GM23338 (cell line): ENCODE measurements around the gene MLANA. TPM values are rescaled to one million over a fixed set of nuclear protein-coding genes. Genes with fewer than 3 reads are reported as not detected.

Experiments used
- ATAC-seq: fragments of 200-7000 bp; cut with Tn5 transposase; 3 replicates; pipeline ENCODE4 v1.9.1; 2020
- DNase-seq: peaks from one replicate; pipeline ENCODE4 v3.0.0-alpha.2; 2015; ENCODE audit warnings: low spot score
- H2AFZ ChIP-seq: fragments of 200-600 bp; sonication (generic); 2 replicates; pipeline ENCODE4 v1.8.0; 2016; ENCODE audit warnings: antibody characterized with exemption, mild to moderate bottlenecking, moderate library complexity
- H3F3A ChIP-seq: fragments of 200-600 bp; sonication (generic); replicated peaks from 2 replicates; pipeline ENCODE4 v1.8.0; 2017; ENCODE audit warnings: antibody characterized with exemption, mixed run types, low read depth
- H3K27ac ChIP-seq: fragments of 200-600 bp; sonication (generic); 2 replicates; pipeline ENCODE4 v1.6.1; 2016; ENCODE audit warnings: low read depth
- H3K27me3 ChIP-seq: fragments of 200-600 bp; sonication (generic); 2 replicates; pipeline ENCODE4 v1.8.0; 2016; ENCODE audit warnings: mild to moderate bottlenecking, mixed run types, moderate library complexity; ENCODE audit not compliant: insufficient read depth
- H3K36me3 ChIP-seq: fragments of 200-600 bp; sonication (generic); 2 replicates; pipeline ENCODE4 v1.8.0; 2016; ENCODE audit warnings: mild to moderate bottlenecking; ENCODE audit not compliant: insufficient read depth
- H3K4me1 ChIP-seq: fragments of 200-600 bp; sonication (generic); 2 replicates; pipeline ENCODE4 v1.8.0; 2016; ENCODE audit warnings: mild to moderate bottlenecking, moderate library complexity; ENCODE audit not compliant: insufficient read depth
- H3K4me2 ChIP-seq: fragments of 200-600 bp; sonication (generic); 2 replicates; pipeline ENCODE4 v1.7.1; 2017; ENCODE audit warnings: mixed run types
- H3K4me3 ChIP-seq: fragments of 200-600 bp; sonication (generic); 2 replicates; pipeline ENCODE4 v1.6.1; 2016; ENCODE audit warnings: mixed run types
- H3K79me2 ChIP-seq: fragments of 200-600 bp; sonication (generic); replicated peaks from 2 replicates; pipeline ENCODE4 v1.8.0; 2017; ENCODE audit warnings: mild to moderate bottlenecking; ENCODE audit not compliant: insufficient read depth
- H3K9me2 ChIP-seq: fragments of 200-600 bp; sonication (generic); 2 replicates; pipeline ENCODE4 v1.8.0; 2017; ENCODE audit not compliant: insufficient read depth
- H4K20me1 ChIP-seq: fragments of 200-600 bp; sonication (generic); replicated peaks from 2 replicates; pipeline ENCODE4 v1.8.0; 2017; ENCODE audit warnings: mild to moderate bottlenecking; ENCODE audit not compliant: insufficient read depth
- H3K27ac Mint-ChIP-seq: 2 replicates; pipeline ENCODE4 v1.8.0; 2020; ENCODE audit warnings: inconsistent platforms, mild to moderate bottlenecking, moderate library complexity, mixed read lengths
- H3K27me3 Mint-ChIP-seq: 3 replicates; pipeline ENCODE4 v1.8.0; 2022; ENCODE audit warnings: low read depth, mild to moderate bottlenecking, moderate library complexity, mixed read lengths, inconsistent platforms; ENCODE audit not compliant: insufficient read depth, poor library complexity
- H3K36me3 Mint-ChIP-seq: 3 replicates; pipeline ENCODE4 v1.8.0; 2021; ENCODE audit warnings: low read depth, mild to moderate bottlenecking, inconsistent platforms, moderate library complexity, mixed read lengths
- H3K4me1 Mint-ChIP-seq: 3 replicates; pipeline ENCODE4 v1.8.0; 2020; ENCODE audit warnings: mild to moderate bottlenecking, inconsistent platforms, mixed read lengths
- H3K4me3 Mint-ChIP-seq: 3 replicates; pipeline ENCODE4 v1.8.0; 2021; ENCODE audit warnings: moderate library complexity, mild to moderate bottlenecking, inconsistent platforms, mixed read lengths
- H3K9me3 Mint-ChIP-seq: 3 replicates; pipeline ENCODE4 v1.8.0; 2020; ENCODE audit warnings: moderate library complexity, mild to moderate bottlenecking, inconsistent platforms, mixed read lengths
- CREB1 ChIP-seq: fragments of 250-450 bp; sonication (Bioruptor Pico); IDR thresholded peaks from 2 replicates; pipeline ENCODE4 v1.5.0; 2020; ENCODE audit warnings: low read depth, mild to moderate bottlenecking, moderate library complexity
- EZH2 ChIP-seq: fragments of 200-600 bp; sonication (generic); IDR thresholded peaks from one replicate; pipeline ENCODE4 v1.8.0; 2017; ENCODE audit warnings: antibody characterized with exemption, mild to moderate bottlenecking, low read depth; ENCODE audit not compliant: unreplicated experiment
- EZH2phosphoT487 ChIP-seq: fragments of 200-600 bp; sonication (generic); IDR thresholded peaks from one replicate; pipeline ENCODE4 v1.8.1; 2018; ENCODE audit warnings: antibody characterized with exemption; ENCODE audit not compliant: unreplicated experiment
- JUNB ChIP-seq: IDR thresholded peaks from one replicate; pipeline ENCODE4 v1.6.1; 2016; ENCODE audit warnings: antibody characterized with exemption; ENCODE audit not compliant: unreplicated experiment
- NANOG ChIP-seq: IDR thresholded peaks from 2 replicates; pipeline ENCODE4 v1.6.1; 2016; ENCODE audit warnings: antibody characterized with exemption, borderline replicate concordance
- POLR2AphosphoS5 ChIP-seq: IDR thresholded peaks from 2 replicates; pipeline ENCODE4 v1.6.1; 2016; ENCODE audit warnings: antibody characterized with exemption, low read depth
- ZNF114 ChIP-seq: fragments of 250-450 bp; sonication (Bioruptor Pico); IDR thresholded peaks from 2 replicates; pipeline ENCODE4 v1.5.0; 2020; ENCODE audit warnings: mild to moderate bottlenecking, moderate library complexity
- ZNF331 ChIP-seq: fragments of 250-450 bp; sonication (Bioruptor Pico); IDR thresholded peaks from 2 replicates; pipeline ENCODE4 v1.5.0; 2020; ENCODE audit warnings: low read depth, mild to moderate bottlenecking, moderate library complexity
- polyA plus RNA-seq: library from polyadenylated mRNA; unstranded; fragments of >200 nt; fragmentation: Nextera tagmentation; extraction: Ambion mirVana; gene quantifications from 2 replicates; pipeline ENCODE4 v1.2.1, GENCODE V29; 2016
- total RNA-seq: library from RNA; depleted of rRNA; stranded (reverse); fragments of >200 nt; shearing (Covaris generic); gene quantifications from 2 replicates; pipeline ENCODE4 v1.2.3, GENCODE V29; 2014
- TF ChIP-seq, protein P1 (sequence below), 2 experiments: fragments of 200-600 bp in 1 of 2; sonication (generic) in 1 of 2; conservative IDR thresholded peaks; 2 replicates each; pipeline versions ENCODE4 v1.5.1 to v1.6.1; 2016 to 2017; ENCODE audit warnings: antibody characterized with exemption in 2 of 2, low read depth in 2 of 2, mild to moderate bottlenecking in 2 of 2, moderate library complexity in 1 of 2
- TF ChIP-seq, protein P2 (sequence below): IDR thresholded peaks from 2 replicates; pipeline ENCODE4 v1.6.1; 2016; ENCODE audit warnings: antibody characterized with exemption
- TF ChIP-seq, protein P3 (sequence below): fragments of 250-450 bp; sonication (Bioruptor Pico); IDR thresholded peaks from 2 replicates; pipeline ENCODE4 v1.5.0; 2020; ENCODE audit warnings: mild to moderate bottlenecking, moderate library complexity

The MLANA gene
- total and polyA plus RNA-seq, 2 experiments from 2014 or later: not detected

DNA sequence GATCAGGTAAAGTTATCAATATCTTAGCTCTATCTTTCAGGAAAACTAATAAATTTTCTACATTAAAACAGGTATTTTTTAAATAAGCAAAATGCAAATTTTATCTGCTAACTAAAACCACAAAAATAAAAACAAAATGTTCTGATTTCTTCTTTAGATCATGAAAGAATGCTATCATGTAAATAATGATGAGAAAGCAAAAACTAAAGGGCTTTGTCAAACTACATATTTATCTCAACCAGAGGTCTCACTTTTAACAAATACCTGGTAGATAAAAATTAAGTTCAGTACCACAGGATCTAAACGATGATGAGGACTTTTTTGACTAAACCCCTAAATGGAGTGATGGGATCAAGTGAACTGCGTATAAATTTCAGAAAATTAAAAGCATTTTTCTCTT is 50.5 kb downstream of the MLANA start:
- Mint-ChIP-seq H3K9me3 (no peaks in the 10 kb centered on the region), H3K4me3 (no peak overlapping the region), H3K27me3 (no peaks in the 10 kb centered on the region), H3K36me3 (no peaks in the 10 kb centered on the region), H3K4me1 (no peaks in the 10 kb centered on the region; the same call in 2 of the 3 replicates), H3K27ac (no peak overlapping the region)
- Histone ChIP-seq H3F3A (no peaks in the 10 kb centered on the region), H3K27ac (no peak overlapping the region), H3K9me2 (no peaks in the 10 kb centered on the region), H2AFZ (no peak overlapping the region), H3K36me3 (no peaks in the 10 kb centered on the region), H3K79me2 (no peaks in the 10 kb centered on the region), H4K20me1 (no peaks in the 10 kb centered on the region), H3K27me3 (no peaks in the 10 kb centered on the region), H3K4me2 (no peak overlapping the region), H3K4me1 (0 out of 2 replicates have a peak, but pooled peaks cover 3% of the 10 kb centered on the region), H3K4me3 (no peak overlapping the region)
- ATAC-seq (no peak), DNase-seq (no peak)
- TF ChIP-seq EZH2phosphoT487 (no peak), ZNF331 (CRISPR knock-in tag) (no peak), EZH2 (no peak), ZNF114 (CRISPR knock-in tag) (no peak), CREB1 (CRISPR knock-in tag) (no peak), JUNB (no peak), POLR2AphosphoS5 (no peak)
- TF ChIP-seq, protein P1, sequence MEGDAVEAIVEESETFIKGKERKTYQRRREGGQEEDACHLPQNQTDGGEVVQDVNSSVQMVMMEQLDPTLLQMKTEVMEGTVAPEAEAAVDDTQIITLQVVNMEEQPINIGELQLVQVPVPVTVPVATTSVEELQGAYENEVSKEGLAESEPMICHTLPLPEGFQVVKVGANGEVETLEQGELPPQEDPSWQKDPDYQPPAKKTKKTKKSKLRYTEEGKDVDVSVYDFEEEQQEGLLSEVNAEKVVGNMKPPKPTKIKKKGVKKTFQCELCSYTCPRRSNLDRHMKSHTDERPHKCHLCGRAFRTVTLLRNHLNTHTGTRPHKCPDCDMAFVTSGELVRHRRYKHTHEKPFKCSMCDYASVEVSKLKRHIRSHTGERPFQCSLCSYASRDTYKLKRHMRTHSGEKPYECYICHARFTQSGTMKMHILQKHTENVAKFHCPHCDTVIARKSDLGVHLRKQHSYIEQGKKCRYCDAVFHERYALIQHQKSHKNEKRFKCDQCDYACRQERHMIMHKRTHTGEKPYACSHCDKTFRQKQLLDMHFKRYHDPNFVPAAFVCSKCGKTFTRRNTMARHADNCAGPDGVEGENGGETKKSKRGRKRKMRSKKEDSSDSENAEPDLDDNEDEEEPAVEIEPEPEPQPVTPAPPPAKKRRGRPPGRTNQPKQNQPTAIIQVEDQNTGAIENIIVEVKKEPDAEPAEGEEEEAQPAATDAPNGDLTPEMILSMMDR (conservative IDR thresholded peaks at IDR 0.05; ENCODE audit: low read depth in 2 of 2): no peak

DNA sequence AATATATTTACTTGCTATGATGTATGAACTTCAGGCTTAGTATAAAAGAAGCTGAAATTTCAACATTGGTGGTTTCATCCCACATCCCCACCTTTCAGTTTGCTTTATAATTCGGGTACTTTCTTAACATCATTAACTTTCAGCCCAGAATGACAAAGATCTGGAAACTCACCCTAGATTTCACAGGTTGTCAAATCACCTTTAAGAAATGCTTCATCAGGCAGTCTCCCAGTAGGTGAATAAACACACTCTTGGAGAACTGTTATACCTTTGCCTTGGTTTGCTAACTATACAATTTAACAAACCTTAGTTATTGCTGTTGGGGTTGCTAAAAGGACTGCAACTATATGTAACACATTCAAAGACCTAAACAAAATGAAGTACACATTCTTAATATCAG is 54.4 kb downstream of the MLANA start:
- H3K27me3 Mint-ChIP-seq: no peaks in the 10 kb centered on the region
- no peaks in the 10 kb centered on the region for H3K36me3 Mint-ChIP-seq
- TF ChIP-seq EZH2 (no peak), NANOG (no peak), ZNF331 (CRISPR knock-in tag) (no peak), EZH2phosphoT487 (no peak), CREB1 (CRISPR knock-in tag) (no peak)
- TF ChIP-seq, protein P2, sequence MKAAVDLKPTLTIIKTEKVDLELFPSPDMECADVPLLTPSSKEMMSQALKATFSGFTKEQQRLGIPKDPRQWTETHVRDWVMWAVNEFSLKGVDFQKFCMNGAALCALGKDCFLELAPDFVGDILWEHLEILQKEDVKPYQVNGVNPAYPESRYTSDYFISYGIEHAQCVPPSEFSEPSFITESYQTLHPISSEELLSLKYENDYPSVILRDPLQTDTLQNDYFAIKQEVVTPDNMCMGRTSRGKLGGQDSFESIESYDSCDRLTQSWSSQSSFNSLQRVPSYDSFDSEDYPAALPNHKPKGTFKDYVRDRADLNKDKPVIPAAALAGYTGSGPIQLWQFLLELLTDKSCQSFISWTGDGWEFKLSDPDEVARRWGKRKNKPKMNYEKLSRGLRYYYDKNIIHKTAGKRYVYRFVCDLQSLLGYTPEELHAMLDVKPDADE: no peak
- TF ChIP-seq, protein P3, sequence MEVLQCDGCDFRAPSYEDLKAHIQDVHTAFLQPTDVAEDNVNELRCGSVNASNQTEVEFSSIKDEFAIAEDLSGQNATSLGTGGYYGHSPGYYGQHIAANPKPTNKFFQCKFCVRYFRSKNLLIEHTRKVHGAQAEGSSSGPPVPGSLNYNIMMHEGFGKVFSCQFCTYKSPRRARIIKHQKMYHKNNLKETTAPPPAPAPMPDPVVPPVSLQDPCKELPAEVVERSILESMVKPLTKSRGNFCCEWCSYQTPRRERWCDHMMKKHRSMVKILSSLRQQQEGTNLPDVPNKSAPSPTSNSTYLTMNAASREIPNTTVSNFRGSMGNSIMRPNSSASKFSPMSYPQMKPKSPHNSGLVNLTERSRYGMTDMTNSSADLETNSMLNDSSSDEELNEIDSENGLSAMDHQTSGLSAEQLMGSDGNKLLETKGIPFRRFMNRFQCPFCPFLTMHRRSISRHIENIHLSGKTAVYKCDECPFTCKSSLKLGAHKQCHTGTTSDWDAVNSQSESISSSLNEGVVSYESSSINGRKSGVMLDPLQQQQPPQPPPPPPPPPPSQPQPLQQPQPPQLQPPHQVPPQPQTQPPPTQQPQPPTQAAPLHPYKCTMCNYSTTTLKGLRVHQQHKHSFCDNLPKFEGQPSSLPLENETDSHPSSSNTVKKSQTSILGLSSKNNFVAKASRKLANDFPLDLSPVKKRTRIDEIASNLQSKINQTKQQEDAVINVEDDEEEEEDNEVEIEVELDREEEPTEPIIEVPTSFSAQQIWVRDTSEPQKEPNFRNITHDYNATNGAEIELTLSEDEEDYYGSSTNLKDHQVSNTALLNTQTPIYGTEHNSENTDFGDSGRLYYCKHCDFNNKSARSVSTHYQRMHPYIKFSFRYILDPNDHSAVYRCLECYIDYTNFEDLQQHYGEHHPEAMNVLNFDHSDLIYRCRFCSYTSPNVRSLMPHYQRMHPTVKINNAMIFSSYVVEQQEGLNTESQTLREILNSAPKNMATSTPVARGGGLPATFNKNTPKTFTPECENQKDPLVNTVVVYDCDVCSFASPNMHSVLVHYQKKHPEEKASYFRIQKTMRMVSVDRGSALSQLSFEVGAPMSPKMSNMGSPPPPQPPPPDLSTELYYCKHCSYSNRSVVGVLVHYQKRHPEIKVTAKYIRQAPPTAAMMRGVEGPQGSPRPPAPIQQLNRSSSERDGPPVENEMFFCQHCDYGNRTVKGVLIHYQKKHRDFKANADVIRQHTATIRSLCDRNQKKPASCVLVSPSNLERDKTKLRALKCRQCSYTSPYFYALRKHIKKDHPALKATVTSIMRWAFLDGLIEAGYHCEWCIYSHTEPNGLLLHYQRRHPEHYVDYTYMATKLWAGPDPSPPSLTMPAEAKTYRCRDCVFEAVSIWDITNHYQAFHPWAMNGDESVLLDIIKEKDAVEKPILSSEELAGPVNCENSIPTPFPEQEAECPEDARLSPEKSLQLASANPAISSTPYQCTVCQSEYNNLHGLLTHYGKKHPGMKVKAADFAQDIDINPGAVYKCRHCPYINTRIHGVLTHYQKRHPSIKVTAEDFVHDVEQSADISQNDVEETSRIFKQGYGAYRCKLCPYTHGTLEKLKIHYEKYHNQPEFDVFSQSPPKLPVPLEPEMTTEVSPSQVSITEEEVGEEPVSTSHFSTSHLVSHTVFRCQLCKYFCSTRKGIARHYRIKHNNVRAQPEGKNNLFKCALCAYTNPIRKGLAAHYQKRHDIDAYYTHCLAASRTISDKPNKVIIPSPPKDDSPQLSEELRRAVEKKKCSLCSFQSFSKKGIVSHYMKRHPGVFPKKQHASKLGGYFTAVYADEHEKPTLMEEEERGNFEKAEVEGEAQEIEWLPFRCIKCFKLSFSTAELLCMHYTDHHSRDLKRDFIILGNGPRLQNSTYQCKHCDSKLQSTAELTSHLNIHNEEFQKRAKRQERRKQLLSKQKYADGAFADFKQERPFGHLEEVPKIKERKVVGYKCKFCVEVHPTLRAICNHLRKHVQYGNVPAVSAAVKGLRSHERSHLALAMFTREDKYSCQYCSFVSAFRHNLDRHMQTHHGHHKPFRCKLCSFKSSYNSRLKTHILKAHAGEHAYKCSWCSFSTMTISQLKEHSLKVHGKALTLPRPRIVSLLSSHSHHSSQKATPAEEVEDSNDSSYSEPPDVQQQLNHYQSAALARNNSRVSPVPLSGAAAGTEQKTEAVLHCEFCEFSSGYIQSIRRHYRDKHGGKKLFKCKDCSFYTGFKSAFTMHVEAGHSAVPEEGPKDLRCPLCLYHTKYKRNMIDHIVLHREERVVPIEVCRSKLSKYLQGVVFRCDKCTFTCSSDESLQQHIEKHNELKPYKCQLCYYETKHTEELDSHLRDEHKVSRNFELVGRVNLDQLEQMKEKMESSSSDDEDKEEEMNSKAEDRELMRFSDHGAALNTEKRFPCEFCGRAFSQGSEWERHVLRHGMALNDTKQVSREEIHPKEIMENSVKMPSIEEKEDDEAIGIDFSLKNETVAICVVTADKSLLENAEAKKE (CRISPR knock-in tag): no peak

More for the DNA sequence above, 54.4 kb downstream of the MLANA start:
- no peak overlapping the region for H3K27ac Mint-ChIP-seq
- ATAC-seq (no peak), DNase-seq (no peak)
- Histone ChIP-seq H3K4me3 (no peak overlapping the region), H3K27me3 (no peaks in the 10 kb centered on the region), H3K4me1 (peaks cover 3% of the 10 kb centered on the region), H3K9me2 (no peaks in the 10 kb centered on the region), H2AFZ (no peak overlapping the region), H3K36me3 (no peaks in the 10 kb centered on the region), H3K27ac (no peak overlapping the region), H3F3A (no peaks in the 10 kb centered on the region), H3K79me2 (no peaks in the 10 kb centered on the region), H4K20me1 (no peaks in the 10 kb centered on the region), H3K4me2 (no peak overlapping the region)
- H3K4me1 Mint-ChIP-seq: peaks cover 6% of the 10 kb centered on the region; the same call in 2 of the 3 replicates
- no peak overlapping the region for H3K4me3 Mint-ChIP-seq
- H3K9me3 Mint-ChIP-seq: no peaks in the 10 kb centered on the region
